ENCODE measurements around the gene CHSY1.

- TF ChIP-seq, protein P1, sequence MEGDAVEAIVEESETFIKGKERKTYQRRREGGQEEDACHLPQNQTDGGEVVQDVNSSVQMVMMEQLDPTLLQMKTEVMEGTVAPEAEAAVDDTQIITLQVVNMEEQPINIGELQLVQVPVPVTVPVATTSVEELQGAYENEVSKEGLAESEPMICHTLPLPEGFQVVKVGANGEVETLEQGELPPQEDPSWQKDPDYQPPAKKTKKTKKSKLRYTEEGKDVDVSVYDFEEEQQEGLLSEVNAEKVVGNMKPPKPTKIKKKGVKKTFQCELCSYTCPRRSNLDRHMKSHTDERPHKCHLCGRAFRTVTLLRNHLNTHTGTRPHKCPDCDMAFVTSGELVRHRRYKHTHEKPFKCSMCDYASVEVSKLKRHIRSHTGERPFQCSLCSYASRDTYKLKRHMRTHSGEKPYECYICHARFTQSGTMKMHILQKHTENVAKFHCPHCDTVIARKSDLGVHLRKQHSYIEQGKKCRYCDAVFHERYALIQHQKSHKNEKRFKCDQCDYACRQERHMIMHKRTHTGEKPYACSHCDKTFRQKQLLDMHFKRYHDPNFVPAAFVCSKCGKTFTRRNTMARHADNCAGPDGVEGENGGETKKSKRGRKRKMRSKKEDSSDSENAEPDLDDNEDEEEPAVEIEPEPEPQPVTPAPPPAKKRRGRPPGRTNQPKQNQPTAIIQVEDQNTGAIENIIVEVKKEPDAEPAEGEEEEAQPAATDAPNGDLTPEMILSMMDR (IDR thresholded peaks at IDR 0.05), result no peak
- TF ChIP-seq POLR2A (IDR thresholded peaks at IDR 0.05) (no peak), POLR2AphosphoS5 (IDR thresholded peaks at IDR 0.05) (no peak), EP300 (IDR thresholded peaks at IDR 0.05) (no peak)
Measured at GRCh38 chr15:101148166-101148880, 103.5 kb downstream of the CHSY1 start.

All from stomach (tissue), 4 donors.